H9 (cell line): ENCODE results near the gene PRPH. TPM values are rescaled to one million over a fixed set of nuclear protein-coding genes. Genes with fewer than 3 reads are reported as not detected.
A peak's percentile ranks its signal among the peaks of the same experiment; 100 is the strongest.

ENCODE experiments used
- DNase-seq: peaks from one replicate; pipeline ENCODE4 v3.0.0-alpha.2; 2017
- H2AFZ ChIP-seq: one replicate; pipeline ENCODE4 v1.6.1; 2013; ENCODE audit warnings: mild to moderate bottlenecking, low read length, control low read depth, moderate library complexity
- H2AK5ac ChIP-seq: 2 replicates; pipeline ENCODE4 v1.6.1; 2013; ENCODE audit warnings: low read length, control low read depth, mixed read lengths; ENCODE audit not compliant: insufficient read length
- H2BK120ac ChIP-seq: one replicate; pipeline ENCODE4 v1.6.1; 2013; ENCODE audit warnings: low read depth, mild to moderate bottlenecking, low read length, control low read depth, inconsistent platforms; ENCODE audit not compliant: poor library complexity, severe bottlenecking
- H2BK12ac ChIP-seq: 2 replicates; pipeline ENCODE4 v1.6.1; 2013; ENCODE audit warnings: low read length, control low read depth, mixed read lengths, low read depth; ENCODE audit not compliant: insufficient read length
- H2BK15ac ChIP-seq: 2 replicates; pipeline ENCODE4 v1.6.1; 2013; ENCODE audit warnings: low read depth, low read length, control low read depth
- H2BK20ac ChIP-seq: one replicate; pipeline ENCODE4 v1.6.1; 2013; ENCODE audit warnings: low read depth, mild to moderate bottlenecking, low read length, control low read depth, inconsistent platforms; ENCODE audit not compliant: poor library complexity, severe bottlenecking
- H2BK5ac ChIP-seq: 2 replicates; pipeline ENCODE4 v1.6.1; 2013; ENCODE audit warnings: low read length, control low read depth, mixed read lengths; ENCODE audit not compliant: insufficient read length
- H3K14ac ChIP-seq: 2 replicates; pipeline ENCODE4 v1.6.1; 2013; ENCODE audit warnings: low read length, control low read depth; ENCODE audit not compliant: insufficient read depth
- H3K18ac ChIP-seq: 2 replicates; pipeline ENCODE4 v1.6.1; 2013; ENCODE audit warnings: low read depth, mild to moderate bottlenecking, mixed read lengths, low read length, control low read depth; ENCODE audit not compliant: insufficient read length
- H3K23ac ChIP-seq: 2 replicates; pipeline ENCODE4 v1.6.1; 2013; ENCODE audit warnings: low read length, control low read depth, mixed read lengths, low read depth; ENCODE audit not compliant: insufficient read length
- H3K23me2 ChIP-seq: 2 replicates; pipeline ENCODE4 v1.6.1; 2013; ENCODE audit warnings: low read depth, mild to moderate bottlenecking, mixed read lengths, low read length, control low read depth; ENCODE audit not compliant: insufficient read length, poor library complexity, severe bottlenecking
- H3K27ac ChIP-seq: 2 replicates; pipeline ENCODE4 v1.5.1; 2013; ENCODE audit warnings: low read length, control low read depth, mixed read lengths, low read depth; ENCODE audit not compliant: insufficient read length
- H3K27me3 ChIP-seq: 2 replicates; pipeline ENCODE4 v1.6.1; 2013; ENCODE audit warnings: low read length, control low read depth, inconsistent platforms; ENCODE audit not compliant: insufficient read depth
- H3K4ac ChIP-seq: 2 replicates; pipeline ENCODE4 v1.6.1; 2013; ENCODE audit warnings: low read depth, mild to moderate bottlenecking, control low read depth, inconsistent platforms, low read length, moderate library complexity
- H3K4me1 ChIP-seq: 2 replicates; pipeline ENCODE4 v1.6.1; 2013; ENCODE audit warnings: low read length, control low read depth, inconsistent platforms; ENCODE audit not compliant: insufficient read depth
- H3K4me2 ChIP-seq: 2 replicates; pipeline ENCODE4 v1.6.1; 2013; ENCODE audit warnings: low read length, control low read depth, mixed read lengths; ENCODE audit not compliant: insufficient read length, insufficient read depth
- H3K56ac ChIP-seq: 2 replicates; pipeline ENCODE4 v1.6.1; 2013; ENCODE audit warnings: low read depth, mild to moderate bottlenecking, mixed read lengths, low read length, control low read depth; ENCODE audit not compliant: insufficient read length
- H3K79me1 ChIP-seq: 2 replicates; pipeline ENCODE4 v1.6.1; 2013; ENCODE audit warnings: low read depth, mild to moderate bottlenecking, moderate library complexity, low read length, control low read depth, inconsistent platforms; ENCODE audit not compliant: insufficient read depth, poor library complexity, severe bottlenecking
- H3K79me2 ChIP-seq: 2 replicates; pipeline ENCODE4 v1.6.1; 2013; ENCODE audit warnings: low read length, control low read depth, inconsistent platforms; ENCODE audit not compliant: insufficient read depth
- H3K9ac ChIP-seq: 2 replicates; pipeline ENCODE4 v1.6.1; 2013; ENCODE audit warnings: low read length, control low read depth, mixed read lengths; ENCODE audit not compliant: insufficient read length; ENCODE audit errors: extremely low read depth
- H3K9me3 ChIP-seq: one replicate; pipeline ENCODE4 v1.6.1; 2013; ENCODE audit warnings: low read depth, low read length, inconsistent platforms; ENCODE audit not compliant: control insufficient read depth
- H3T11ph ChIP-seq: one replicate; pipeline ENCODE4 v1.6.1; 2013; ENCODE audit warnings: mild to moderate bottlenecking, low read length, control low read depth, inconsistent platforms
- H4K20me1 ChIP-seq: one replicate; pipeline ENCODE4 v1.6.1; 2013; ENCODE audit not compliant: control insufficient read depth, insufficient read length, insufficient read depth
- H4K5ac ChIP-seq: 2 replicates; pipeline ENCODE4 v1.6.1; 2013; ENCODE audit warnings: low read depth, mild to moderate bottlenecking, mixed read lengths, low read length, control low read depth; ENCODE audit not compliant: insufficient read length
- H4K8ac ChIP-seq: replicated peaks from 2 replicates; pipeline ENCODE4 v1.6.1; 2013; ENCODE audit warnings: low read length, control low read depth, mixed read lengths, low read depth; ENCODE audit not compliant: insufficient read length
- H4K91ac ChIP-seq: 2 replicates; pipeline ENCODE4 v1.6.1; 2013; ENCODE audit warnings: low read depth, mild to moderate bottlenecking, moderate library complexity, mixed read lengths, low read length, control low read depth; ENCODE audit not compliant: insufficient read length
- H3K27ac Mint-ChIP-seq, 3 experiments: 2 replicates in 2 of 3; 3 replicates in 1 of 3; pipeline ENCODE4 v1.8.0; 2020 to 2021; ENCODE audit warnings: mixed read lengths in 3 of 3, mild to moderate bottlenecking in 1 of 3, moderate library complexity in 1 of 3
- H3K27me3 Mint-ChIP-seq: 2 replicates; pipeline ENCODE4 v1.8.0; 2021; ENCODE audit warnings: low read depth, mild to moderate bottlenecking, moderate library complexity, mixed read lengths
- H3K36me3 Mint-ChIP-seq, 3 experiments: 2 replicates in 2 of 3; 3 replicates in 1 of 3; pipeline ENCODE4 v1.8.0; 2020 to 2021; ENCODE audit warnings: low read depth in 3 of 3, mixed read lengths in 3 of 3; ENCODE audit not compliant: insufficient read depth in 1 of 3
- H3K4me1 Mint-ChIP-seq, 2 experiments: 2 replicates each; pipeline ENCODE4 v1.8.0; 2020; ENCODE audit warnings: mixed read lengths in 2 of 2
- H3K4me3 Mint-ChIP-seq, 2 experiments: 2 replicates in 1 of 2; 3 replicates in 1 of 2; pipeline ENCODE4 v1.8.0; 2020 to 2021; ENCODE audit warnings: mild to moderate bottlenecking in 2 of 2, mixed read lengths in 2 of 2, moderate library complexity in 1 of 2
- H3K9me3 Mint-ChIP-seq, 2 experiments: 2 replicates in 1 of 2; 3 replicates in 1 of 2; pipeline ENCODE4 v1.8.0; 2020; ENCODE audit warnings: mild to moderate bottlenecking in 2 of 2, mixed read lengths in 2 of 2, moderate library complexity in 1 of 2
- CTCF ChIP-seq: fragments of 200-600 bp; sonication (generic); conservative IDR thresholded peaks from 3 replicates; pipeline ENCODE4 v1.8.0; 2021; ENCODE audit warnings: antibody characterized with exemption, mild to moderate bottlenecking
- WGBS: extraction: QIAGEN DNeasy Blood & Tissue Kit; methylation state at CpG from one replicate; pipeline ENCODE4 v1.1.7; 2013; ENCODE audit warnings: missing lambda C conversion rate, low lambda C conversion rate, mixed read lengths; ENCODE audit not compliant: insufficient read length; ENCODE audit errors: extremely low coverage; 5-methylcytosine and 5-hydroxymethylcytosine counted together
- total RNA-seq: library from RNA; stranded (reverse); gene quantifications from 2 replicates; pipeline ENCODE4 v1.2.1, GENCODE V29; 2021

PRPH gene
- total RNA-seq, 1 experiment from 2014 or later: 1.1 TPM

GRCh38 chr12:49322367-49322707, 27.4 kb downstream of the PRPH start:
- Histone ChIP-seq H3K79me1 (peaks cover 3% of the 10 kb centered on the region), H3K27ac (no peak overlapping the region), H2AK5ac (no peak overlapping the region), H3K23ac (no peak overlapping the region), H3K4ac (no peak overlapping the region), H3K4me2 (peak overlapping the region; percentile 99), H3K9ac (peak overlapping the region; percentile 70), H4K8ac (no peak overlapping the region), H3T11ph (no peak overlapping the region), H2BK12ac (no peak overlapping the region), H3K14ac (no peak overlapping the region), H2BK15ac (no peak overlapping the region), H3K56ac (no peak overlapping the region), H3K4me1 (no peaks in the 10 kb centered on the region), H3K27me3 (no peaks in the 10 kb centered on the region), H2BK20ac (no peak overlapping the region), H3K79me2 (no peaks in the 10 kb centered on the region; the same call in 1 of the 2 replicates), H3K23me2 (peaks cover 7% of the 10 kb centered on the region), H4K5ac (no peak overlapping the region), H4K20me1 (no peaks in the 10 kb centered on the region), H3K9me3 (no peaks in the 10 kb centered on the region), H2BK5ac (no peak overlapping the region), H2BK120ac (no peak overlapping the region), H2AFZ (no peak overlapping the region), H4K91ac (no peak overlapping the region), H3K18ac (peak overlapping the region; percentile 73)
- H3K27me3 Mint-ChIP-seq: peaks cover 6% of the 10 kb centered on the region
- no peak for TF ChIP-seq CTCF
- peaks cover 10 to 21% of the 10 kb centered on the region in 2 experiments for H3K4me1 Mint-ChIP-seq
- no CpG with 5 or more reads among the region's 12 CpGs for WGBS
- H3K9me3 Mint-ChIP-seq: no peaks in the 10 kb centered on the region
- peaks cover 8 to 34% (median 23%) of the 10 kb centered on the region in 3 experiments; a peak in 6 of 7 replicates for H3K36me3 Mint-ChIP-seq
- H3K27ac Mint-ChIP-seq: peak overlapping the region; percentile 77 to 97 (median 95); a peak in 6 of 7 replicates
- H3K4me3 Mint-ChIP-seq: peak overlapping the region; percentile 100
- DNase-seq: no peak
